Endothelial cell of umbilical vein (primary cell): ENCODE results near the gene MYORG. TPM values are rescaled to one million over a fixed set of nuclear protein-coding genes. Genes with fewer than 3 reads are reported as not detected.
"Not testable (repeated sequence)": the region's sequence is repeated elsewhere in the genome, so short reads cannot be mapped to it uniquely, and the experiment has no call there.

Source experiments
- BruUV-seq: library from RNA; stranded (reverse); fragments of 400-500 nt; replicated peaks from 2 replicates; lab custom pipeline; 2021; lab: Mats Ljungman, UMichigan
- CTCF ChIA-PET: fragments of 300-600, 350-600 bp; sonication (Branson Sonifier 250); formaldehyde crosslinking; loops from one replicate; lab custom pipeline; 2021; ENCODE audit warnings: antibody characterized with exemption, inconsistent platforms; lab: Charles Lee
- POLR2A ChIA-PET: fragments of 300-600, 350-600 bp; sonication (Branson Sonifier 250); formaldehyde crosslinking; loops from one replicate; lab custom pipeline; 2021; ENCODE audit warnings: antibody characterized with exemption, inconsistent platforms; lab: Charles Lee
- DNase-seq: peaks from one replicate; pipeline ENCODE4 v3.0.0-alpha.2; 2011; ENCODE audit warnings: low read depth, low spot score
- FAIRE-seq: peaks from 2 replicates; lab custom pipeline; 2011; peaks lifted over from hg19 to GRCh38; lab: Jason Lieb, UNC
- H2AFZ ChIP-seq: 2 replicates; pipeline ENCODE4 v1.6.0; 2012; ENCODE audit warnings: low read depth, low read length, control low read depth, inconsistent platforms
- H3K27ac ChIP-seq: 2 replicates; pipeline ENCODE4 v1.5.1; 2011; ENCODE audit warnings: low read depth, mild to moderate bottlenecking, control low read depth, low read length, moderate library complexity; ENCODE audit not compliant: insufficient read depth
- H3K27me3 ChIP-seq, 2 experiments: 2 replicates each; pipeline versions ENCODE4 v1.6.0 to v1.6.1; 2011; ENCODE audit warnings: low read length in 2 of 2, mixed read lengths in 1 of 2; ENCODE audit not compliant: control insufficient read depth in 2 of 2, insufficient read depth in 2 of 2
- H3K36me3 ChIP-seq, 2 experiments: 2 replicates in 1 of 2; 3 replicates in 1 of 2; pipeline ENCODE4 v1.5.1; 2011; ENCODE audit warnings: low read length in 2 of 2, mild to moderate bottlenecking in 1 of 2, moderate library complexity in 1 of 2; ENCODE audit not compliant: control insufficient read depth in 2 of 2, insufficient read depth in 2 of 2; ENCODE audit errors: extremely low read depth in 1 of 2
- H3K4me1 ChIP-seq: 3 replicates; pipeline ENCODE4 v1.5.1; 2011; ENCODE audit warnings: mild to moderate bottlenecking, low read length; ENCODE audit not compliant: control insufficient read depth, insufficient read depth; ENCODE audit errors: extremely low read depth
- H3K4me2 ChIP-seq: 2 replicates; pipeline ENCODE4 v1.6.1; 2011; ENCODE audit warnings: low read length, control low read depth, mixed read lengths; ENCODE audit not compliant: insufficient read depth
- H3K4me3 ChIP-seq, 3 experiments: fragments of 200-600 bp in 1 of 3; sonication (generic), shearing (Covaris generic) in 1 of 3; replicated peaks in 1 of 3; 2 replicates each; pipeline ENCODE4 v1.5.1; 2011 to 2016; ENCODE audit warnings: control low read depth in 3 of 3, low read length in 3 of 3, mild to moderate bottlenecking in 2 of 3, inconsistent platforms in 1 of 3, low read depth in 1 of 3, moderate library complexity in 1 of 3; ENCODE audit not compliant: insufficient read depth in 1 of 3
- H3K79me2 ChIP-seq: 2 replicates; pipeline ENCODE4 v1.6.0; 2012; ENCODE audit warnings: low read length, inconsistent platforms; ENCODE audit not compliant: control insufficient read depth, insufficient read depth
- H3K9ac ChIP-seq: replicated peaks from 2 replicates; pipeline ENCODE3; 2011; ENCODE audit warnings: low read length, control low read depth; ENCODE audit not compliant: insufficient read depth; ENCODE audit errors: extremely low read depth
- H3K9me1 ChIP-seq: replicated peaks from 3 replicates; pipeline ENCODE4 v1.6.0; 2011; ENCODE audit warnings: mild to moderate bottlenecking, low read length; ENCODE audit not compliant: control insufficient read depth, insufficient read depth; ENCODE audit errors: extremely low read depth
- H3K9me3 ChIP-seq: replicated peaks from 2 replicates; pipeline ENCODE4 v1.5.1; 2012; ENCODE audit warnings: low read length, inconsistent platforms; ENCODE audit not compliant: control insufficient read depth, insufficient read depth
- H4K20me1 ChIP-seq: replicated peaks from 2 replicates; pipeline ENCODE3; 2011; ENCODE audit warnings: mild to moderate bottlenecking, low read length; ENCODE audit not compliant: control insufficient read depth, insufficient read depth; ENCODE audit errors: extremely low read depth
- CTCF ChIP-seq, 2 donors: IDR thresholded peaks; 1 replicate in 1 of 2; 2 replicates in 1 of 2; pipeline ENCODE4 v1.5.1; 2011; ENCODE audit warnings: low read length in 2 of 2, mild to moderate bottlenecking in 2 of 2, moderate library complexity in 2 of 2, control low read depth in 1 of 2, inconsistent platforms in 1 of 2, low read depth in 1 of 2; ENCODE audit not compliant: insufficient read depth in 1 of 2; ENCODE audit errors: extremely low read depth in 1 of 2
- EZH2 ChIP-seq: IDR thresholded peaks from 2 replicates; pipeline ENCODE4 v1.6.1; 2012; ENCODE audit warnings: borderline replicate concordance, low read depth, mild to moderate bottlenecking, moderate library complexity, low read length, inconsistent platforms; ENCODE audit not compliant: severe bottlenecking
- FOS ChIP-seq: IDR thresholded peaks from 2 replicates; pipeline ENCODE4 v1.6.1; 2011; ENCODE audit warnings: mild to moderate bottlenecking, low read length, moderate library complexity, borderline replicate concordance; ENCODE audit not compliant: insufficient read depth
- GATA2 ChIP-seq: IDR thresholded peaks from 2 replicates; pipeline ENCODE4 v1.7.0; 2011; ENCODE audit warnings: low read depth, mild to moderate bottlenecking, moderate library complexity, mixed read lengths, low read length; ENCODE audit not compliant: insufficient read length, insufficient read depth
- JUN ChIP-seq: IDR thresholded peaks from 2 replicates; pipeline ENCODE4 v1.6.1; 2011; ENCODE audit warnings: borderline replicate concordance, low read depth; ENCODE audit not compliant: insufficient read length, insufficient read depth
- MYC ChIP-seq: IDR thresholded peaks from one replicate; pipeline ENCODE4 v1.6.1; 2011; ENCODE audit warnings: mild to moderate bottlenecking, low read depth, low read length
- POLR2A ChIP-seq: IDR thresholded peaks from 2 replicates; pipeline ENCODE4 v1.6.1; 2012; ENCODE audit warnings: low read depth, mild to moderate bottlenecking, control low read depth, low read length
- POLR2AphosphoS5 ChIP-seq: IDR thresholded peaks from 2 replicates; pipeline ENCODE4 v1.6.1; 2012; ENCODE audit warnings: low read depth, mild to moderate bottlenecking, control low read depth, low read length, moderate library complexity; ENCODE audit not compliant: insufficient read depth
- dilution Hi-C: fragments of 300-500 bp; cut with MboI; formaldehyde crosslinking; loops from one replicate; pipeline ENCODE4 v1.15.0; 2019; ENCODE audit warnings: low sequenced_read_pairs; ENCODE audit not compliant: extremely low pct_ligation_motif_present
- intact Hi-C: fragments of 100-400 bp; cut with micrococcal nuclease; formaldehyde crosslinking; loops from one replicate; pipeline ENCODE4 v1.10.0; 2022
- polyA plus RNA-seq, 4 experiments: library from polyadenylated mRNA; depleted of rRNA in 3 of 4; stranded (reverse) in 3 of 4; unstranded in 1 of 4; fragments of >200 nt; gene quantifications; 2 replicates each; pipeline versions ENCODE4 v1.2.1 to v1.2.3, GENCODE V29; 2011 to 2012; ENCODE audit warnings: missing spikeins in 1 of 4
- total RNA-seq: library from RNA; stranded (reverse); gene quantifications from 2 replicates; pipeline ENCODE4 v1.2.3, GENCODE V29; 2021
- TF ChIP-seq, protein P1 (sequence below): IDR thresholded peaks from 2 replicates; pipeline ENCODE4 v1.6.1; 2011; ENCODE audit not compliant: insufficient read depth, insufficient read length

MYORG gene
- total and polyA plus RNA-seq, 2 donors (not counting 3 experiments of a cell fraction or from before 2014, with no cell fraction given), result 2.8 to 7.0 TPM

DNA sequence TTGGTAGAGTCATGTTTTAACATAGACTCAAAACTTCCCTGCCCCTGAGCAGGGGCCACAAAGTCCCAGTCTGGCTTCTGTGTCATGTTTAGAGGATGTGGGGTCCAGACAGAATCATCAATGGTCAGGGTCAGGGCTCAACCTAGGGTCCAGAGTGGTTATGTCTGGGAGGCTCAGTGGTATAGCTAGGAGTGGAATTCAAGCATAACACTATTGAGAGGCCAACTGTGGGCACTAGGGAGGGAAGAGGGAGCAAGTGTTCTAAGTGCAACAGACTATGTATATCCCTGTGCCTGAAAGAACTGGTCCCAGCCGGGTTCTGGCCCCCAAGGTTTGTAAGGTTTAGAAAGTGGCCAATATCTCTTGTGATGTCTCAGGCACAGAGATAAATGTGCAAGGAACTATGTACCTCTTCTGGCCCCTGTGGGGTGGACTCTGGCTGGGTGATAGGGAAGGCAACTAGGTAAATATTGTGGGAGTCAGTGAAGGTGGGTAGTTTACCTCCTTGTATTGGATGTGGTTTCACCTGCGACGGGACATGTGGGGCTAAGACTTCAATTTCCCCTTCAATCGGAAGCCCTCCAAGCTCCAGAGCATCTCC lies 14.0 kb downstream of the MYORG start:
- Histone ChIP-seq H3K4me1 (peaks cover 13% of the 10 kb centered on the region), H2AFZ (no peak overlapping the region), H3K4me2 (no peak overlapping the region), H3K79me2 (no peaks in the 10 kb centered on the region), H3K9ac (no peak overlapping the region), H3K36me3 (no peaks in the 10 kb centered on the region), H4K20me1 (no peaks in the 10 kb centered on the region), H3K27me3 (no peaks in the 10 kb centered on the region), H3K4me3 (no peak overlapping the region), H3K9me3 (no peaks in the 10 kb centered on the region), H3K27ac (no peak overlapping the region), H3K9me1 (no peaks in the 10 kb centered on the region)
- dilution Hi-C loops (no loop called here), intact Hi-C loops (no loop called here)
- POLR2A ChIA-PET, result no interaction called here
- BruUV-seq, result no TSS peak
- TF ChIP-seq POLR2A (no peak), JUN (no peak), CTCF (IDR thresholded peaks at IDR 0.05; ENCODE audit: extremely low read depth in 1 of 2, insufficient read depth in 1 of 2, low read depth in 1 of 2, low read length in 2 of 2) (no peak), EZH2 (no peak), FOS (no peak), MYC (no peak), POLR2AphosphoS5 (no peak), GATA2 (no peak)
- TF ChIP-seq, protein P1, sequence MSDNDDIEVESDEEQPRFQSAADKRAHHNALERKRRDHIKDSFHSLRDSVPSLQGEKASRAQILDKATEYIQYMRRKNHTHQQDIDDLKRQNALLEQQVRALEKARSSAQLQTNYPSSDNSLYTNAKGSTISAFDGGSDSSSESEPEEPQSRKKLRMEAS, result no peak
- FAIRE-seq (no peak), DNase-seq (no peak)
- CTCF ChIA-PET, result interaction anchor here (0.6 to 2.0 kb wide), 2 partner anchors 229 to 465 kb away, joined by 3 to 5 read pairs; no protein-coding TSS in a partner anchor

DNA sequence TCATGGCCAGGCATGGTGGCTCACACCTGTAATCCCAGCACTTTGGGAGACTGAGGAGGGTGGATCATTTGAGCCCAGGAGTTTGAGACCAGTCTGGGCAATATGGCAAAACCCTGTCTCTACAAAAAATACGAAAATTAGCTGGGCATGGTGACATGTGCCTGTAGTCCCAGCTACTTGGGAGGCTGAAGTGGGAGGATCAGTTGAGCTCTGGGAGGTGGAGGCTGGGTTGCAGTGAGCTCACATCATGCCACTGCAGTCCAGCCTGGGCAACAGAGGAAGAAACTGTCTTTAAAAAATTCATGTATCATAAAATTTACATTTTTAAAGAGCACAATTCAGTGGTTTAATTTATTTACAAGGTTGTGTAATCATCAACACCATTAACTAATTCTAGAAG lies 23.7 kb downstream of the MYORG start:
- H3K4me3 ChIP-seq, FAIRE-seq, H4K20me1 ChIP-seq, H3K9me1 ChIP-seq, intact Hi-C loops, POLR2A ChIA-PET, H3K9ac ChIP-seq, H3K9me3 ChIP-seq, H3K27me3 ChIP-seq, H3K4me1 ChIP-seq, H3K36me3 ChIP-seq, H3K27ac ChIP-seq, H3K79me2 ChIP-seq, H3K4me2 ChIP-seq, BruUV-seq, CTCF ChIA-PET, DNase-seq, dilution Hi-C loops, H2AFZ ChIP-seq: not testable (repeated sequence)
